ENCODE measurements around the gene GRID1.

GRID1 gene

GRCh38 chr10:86413046-86413728 lies 46.6 kb upstream of the GRID1 start:
- Histone ChIP-seq H3K9me3 (ENCODE audit: low read length) (peaks cover 4% of the 10 kb centered on the region), H3K9me2 (ENCODE audit: low read depth, low read length) (no peaks in the 10 kb centered on the region), H4K20me1 (ENCODE audit: insufficient read depth, low read length) (no peaks in the 10 kb centered on the region), H3F3A (ENCODE audit: insufficient read depth, low read length) (peaks cover 11% of the 10 kb centered on the region; the same call in 1 of the 2 replicates), H3K4me3 (ENCODE audit: low read depth, low read length, poor library complexity, severe bottlenecking) (peak overlapping the region; percentile 3), H3K36me3 (ENCODE audit: insufficient read depth, low read length) (0 out of 2 replicates have a peak, but pooled peaks cover 5% of the 10 kb centered on the region), H3K4me2 (ENCODE audit: low read length) (peak overlapping the region; percentile 43), H2AFZ (ENCODE audit: low read length) (no peak overlapping the region), H3K27ac (ENCODE audit: low read depth, low read length, poor library complexity, severe bottlenecking) (peak overlapping the region; percentile 99), H3K9ac (ENCODE audit: low read length) (peak overlapping the region; percentile 62), H3K4me1 (ENCODE audit: insufficient read depth, low read length, severe bottlenecking) (peaks cover 63% of the 10 kb centered on the region), H3K27me3 (ENCODE audit: insufficient read depth, low read length) (no peaks in the 10 kb centered on the region), H3K79me2 (ENCODE audit: insufficient read depth, low read length) (no peaks in the 10 kb centered on the region)
- TF ChIP-seq EZH2 (IDR thresholded peaks at IDR 0.05; ENCODE audit: borderline replicate concordance, low read length) (no peak), CTCF (IDR thresholded peaks at IDR 0.05; ENCODE audit: low read length) (no peak)

- Histone ChIP-seq H3K4me3 (ENCODE audit: low read depth, low read length, poor library complexity, severe bottlenecking) (peak overlapping the region; percentile 17), H3F3A (ENCODE audit: insufficient read depth, low read length) (peaks cover 11% of the 10 kb centered on the region; the same call in 1 of the 2 replicates), H3K4me1 (ENCODE audit: insufficient read depth, low read length, severe bottlenecking) (peaks cover 54% of the 10 kb centered on the region), H2AFZ (ENCODE audit: low read length) (no peak overlapping the region), H3K9me2 (ENCODE audit: low read depth, low read length) (no peaks in the 10 kb centered on the region), H3K27ac (ENCODE audit: low read depth, low read length, poor library complexity, severe bottlenecking) (peak overlapping the region; percentile 99), H3K79me2 (ENCODE audit: insufficient read depth, low read length) (no peaks in the 10 kb centered on the region), H3K9me3 (ENCODE audit: low read length) (peaks cover 4% of the 10 kb centered on the region), H3K36me3 (ENCODE audit: insufficient read depth, low read length) (0 out of 2 replicates have a peak, but pooled peaks cover 5% of the 10 kb centered on the region), H3K4me2 (ENCODE audit: low read length) (peak overlapping the region; percentile 43), H4K20me1 (ENCODE audit: insufficient read depth, low read length) (no peaks in the 10 kb centered on the region), H3K27me3 (ENCODE audit: insufficient read depth, low read length) (no peaks in the 10 kb centered on the region), H3K9ac (ENCODE audit: low read length) (peak overlapping the region; percentile 62)
- TF ChIP-seq CTCF (IDR thresholded peaks at IDR 0.05; ENCODE audit: low read length): no peak
- TF ChIP-seq EZH2 (IDR thresholded peaks at IDR 0.05; ENCODE audit: borderline replicate concordance, low read length): no peak
These were observed 45.4 kb upstream of the GRID1 start for GRCh38 chr10:86411852-86412560.

GRCh38 chr10:86411281-86411841 lies 44.8 kb upstream of the GRID1 start:
- Histone ChIP-seq H3K9me3 (ENCODE audit: low read length) (peaks cover 4% of the 10 kb centered on the region), H3K4me2 (ENCODE audit: low read length) (peak overlapping the region; percentile 43), H3F3A (ENCODE audit: insufficient read depth, low read length) (peaks cover 11% of the 10 kb centered on the region; the same call in 1 of the 2 replicates), H3K27me3 (ENCODE audit: insufficient read depth, low read length) (no peaks in the 10 kb centered on the region), H3K9ac (ENCODE audit: low read length) (peak overlapping the region; percentile 42), H3K9me2 (ENCODE audit: low read depth, low read length) (no peaks in the 10 kb centered on the region), H3K27ac (ENCODE audit: low read depth, low read length, poor library complexity, severe bottlenecking) (peak overlapping the region; percentile 99), H4K20me1 (ENCODE audit: insufficient read depth, low read length) (no peaks in the 10 kb centered on the region), H3K4me1 (ENCODE audit: insufficient read depth, low read length, severe bottlenecking) (peaks cover 54% of the 10 kb centered on the region), H3K4me3 (ENCODE audit: low read depth, low read length, poor library complexity, severe bottlenecking) (peak overlapping the region; percentile 17), H3K36me3 (ENCODE audit: insufficient read depth, low read length) (0 out of 2 replicates have a peak, but pooled peaks cover 5% of the 10 kb centered on the region), H3K79me2 (ENCODE audit: insufficient read depth, low read length) (no peaks in the 10 kb centered on the region), H2AFZ (ENCODE audit: low read length) (peak overlapping the region; percentile 67; the same call in 1 of the 2 replicates)
- TF ChIP-seq CTCF (IDR thresholded peaks at IDR 0.05; ENCODE audit: low read length): no peak
- TF ChIP-seq EZH2 (IDR thresholded peaks at IDR 0.05; ENCODE audit: borderline replicate concordance, low read length): no peak
